Sciatic nerve (tissue), 2 donors: Measurements from ENCODE around the gene PCDHA11. TPM values are rescaled to one million over a fixed set of nuclear protein-coding genes. Genes with fewer than 3 reads are reported as not detected.
"Not testable (repeated sequence)": the region's sequence is repeated elsewhere in the genome, so short reads cannot be mapped to it uniquely, and the experiment has no call there.

Experiments used
- ATAC-seq: fragments of 200-7000 bp; cut with Tn5 transposase; one replicate; pipeline ENCODE4 v1.9.1; 2020; ENCODE audit warnings: mild to moderate bottlenecking, moderate library complexity
- DNase-seq: peaks from one replicate; pipeline ENCODE4 v3.0.0-alpha.2; 2020; ENCODE audit warnings: low spot score
- intact Hi-C: fragments of 100-400 bp; cut with DNase I; formaldehyde crosslinking; loops from one replicate; pipeline ENCODE4 v1.14.2; 2022
- total RNA-seq: library from RNA; stranded (reverse); fragmentation: NEBNext Ultra II Directional; extraction: Animal tissue kit (Norgen Biotek cat#: 25700); gene quantifications from one replicate; pipeline ENCODE4 v1.2.1, GENCODE V29; 2021
- donor health status: DM: no; HTN: no; CAD: no.
- donor health status: DM: no; HTN: no; CAD: no.

PCDHA11 gene
- total RNA-seq, 1 donor from 2014 or later = 1.4 TPM

- ATAC-seq = not testable (repeated sequence)
These were observed 20.3 kb upstream of the PCDHA11 start, which contains the start of gene PCDHA9 for GRCh38 chr5:140848139-140849102. Gene PCDHA9 (plus strand): TSS chr5:140848382. CDS start chr5:140848496, 114 bp downstream.

GRCh38 chr5:140849831-140850634 is 18.7 kb upstream of the PCDHA11 start:
- DNase-seq, intact Hi-C loops, ATAC-seq: not testable (repeated sequence)

More at GRCh38 chr5:140848139-140849102, 20.3 kb upstream of the PCDHA11 start, which contains the start of gene PCDHA9:
- intact Hi-C loops, DNase-seq: not testable (repeated sequence)

GRCh38 chr5:140855772-140856674 is 12.7 kb upstream of the PCDHA11 start, which contains the start of gene PCDHA10:
Gene PCDHA10 (plus strand): TSS chr5:140855897. CDS start chr5:140856049, 152 bp downstream.
- ATAC-seq (no peak), DNase-seq (no peak)
- intact Hi-C loops = no loop called here

- DNase-seq = no peak
- intact Hi-C loops = no loop called here
- no peak for ATAC-seq
These were observed 11.4 kb upstream of the PCDHA11 start for GRCh38 chr5:140857177-140857986.

- ATAC-seq (no peak), DNase-seq (no peak)
- intact Hi-C loops = no loop called here
These were observed 10.8 kb upstream of the PCDHA11 start for GRCh38 chr5:140857987-140858240.

- intact Hi-C loops = no loop called here
- DNase-seq = no peak
- ATAC-seq = no peak
These were observed 6.1 kb upstream of the PCDHA11 start for GRCh38 chr5:140862441-140863295.

GRCh38 chr5:140869555-140869886 is 764 bp downstream of the PCDHA11 start:
- ATAC-seq (no peak), DNase-seq (no peak)
- intact Hi-C loops = no loop called here

- ATAC-seq (no peak), DNase-seq (no peak)
- intact Hi-C loops = no loop called here
These were observed 1.8 kb downstream of the PCDHA11 start for GRCh38 chr5:140870221-140871201.

GRCh38 chr5:140875085-140876065 is 6.6 kb downstream of the PCDHA11 start, which contains the start of gene PCDHA12:
Gene PCDHA12 (plus strand): TSS chr5:140875308. CDS start chr5:140875473, 165 bp downstream.
- DNase-seq = no peak
- no peak for ATAC-seq
- intact Hi-C loops = no loop called here

- ATAC-seq, intact Hi-C loops, DNase-seq: not testable (repeated sequence)
These were observed 7.9 kb downstream of the PCDHA11 start for GRCh38 chr5:140876541-140877261.

GRCh38 chr5:140877262-140877581 is 8.5 kb downstream of the PCDHA11 start:
- intact Hi-C loops = no loop called here
- DNase-seq (no peak), ATAC-seq (no peak)

- DNase-seq (no peak), ATAC-seq (no peak)
- intact Hi-C loops = no loop called here
These were observed 13.3 kb downstream of the PCDHA11 start, which contains the start of gene PCDHA13 for GRCh38 chr5:140881889-140882590. Gene PCDHA13 (plus strand): TSS chr5:140882124. CDS start chr5:140882269, 145 bp downstream.

- DNase-seq = no peak
- intact Hi-C loops = no loop called here
- ATAC-seq = no peak
These were observed 13.8 kb downstream of the PCDHA11 start for GRCh38 chr5:140882591-140882899.

GRCh38 chr5:140883373-140883772 is 14.6 kb downstream of the PCDHA11 start:
- intact Hi-C loops = no loop called here
- ATAC-seq (no peak), DNase-seq (no peak)
